NCI-H2107 treated with DMSO at 0.1 percent for 48 hours (cell line): ENCODE results near the gene PTP4A1.
"Not testable (repeated sequence)": the region's sequence is repeated elsewhere in the genome, so short reads cannot be mapped to it uniquely, and the experiment has no call there.

Experiments
- DNase-seq: peaks from one replicate; lab custom pipeline; 2025; ENCODE audit not compliant: unreplicated experiment; lab: John Stamatoyannopoulos, UW

The PTP4A1 gene

GRCh38 chr6:63572044-63572746, at the start of gene PTP4A1, which contains the start of gene LOC128125822:
Gene PTP4A1 (plus strand): TSS chr6:63572480. CDS start chr6:63576881, 4,401 bp downstream.
Gene LOC128125822 (plus strand): TSS chr6:63572480.
- peak; percentile 74 for DNase-seq

DNA sequence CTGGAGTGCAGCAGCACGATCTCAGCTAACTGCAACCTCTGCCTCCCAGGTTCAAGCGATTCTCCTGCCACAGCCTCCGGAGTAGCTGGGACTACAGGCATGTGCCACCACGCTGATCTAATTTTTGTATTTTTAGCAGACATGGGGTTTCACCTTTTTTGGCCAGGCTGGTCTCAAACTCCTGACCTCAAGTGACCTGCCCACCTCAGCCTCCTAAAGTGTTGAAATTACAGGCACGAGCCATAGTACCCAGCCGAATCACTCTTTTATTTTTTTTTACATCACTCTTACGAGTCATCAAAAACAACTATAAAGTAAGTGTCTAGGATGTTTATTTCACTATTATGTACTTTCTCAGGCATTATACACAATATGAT, 49.4 kb upstream of the PTP4A1 start:
- DNase-seq, result not testable (repeated sequence)

DNA sequence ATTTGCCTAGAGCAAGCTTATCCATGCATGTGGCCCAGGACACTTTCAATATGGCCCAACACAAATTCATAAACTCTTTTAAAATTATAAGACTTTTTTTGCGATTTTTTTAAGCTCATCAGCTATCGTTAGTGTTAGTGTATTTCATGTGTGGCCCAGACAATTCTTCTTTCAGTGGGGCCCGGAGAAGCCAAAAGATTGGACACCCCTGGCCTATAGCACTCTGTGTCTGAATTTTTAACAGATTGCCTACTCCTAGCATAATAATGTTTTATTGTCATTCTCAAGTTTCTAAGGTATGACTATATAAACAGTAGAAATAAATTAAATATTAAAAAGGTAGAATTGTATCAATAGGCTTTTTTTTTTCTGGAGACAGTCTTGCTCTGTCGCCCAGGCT, 48.6 kb upstream of the PTP4A1 start:
- no peak for DNase-seq

DNA sequence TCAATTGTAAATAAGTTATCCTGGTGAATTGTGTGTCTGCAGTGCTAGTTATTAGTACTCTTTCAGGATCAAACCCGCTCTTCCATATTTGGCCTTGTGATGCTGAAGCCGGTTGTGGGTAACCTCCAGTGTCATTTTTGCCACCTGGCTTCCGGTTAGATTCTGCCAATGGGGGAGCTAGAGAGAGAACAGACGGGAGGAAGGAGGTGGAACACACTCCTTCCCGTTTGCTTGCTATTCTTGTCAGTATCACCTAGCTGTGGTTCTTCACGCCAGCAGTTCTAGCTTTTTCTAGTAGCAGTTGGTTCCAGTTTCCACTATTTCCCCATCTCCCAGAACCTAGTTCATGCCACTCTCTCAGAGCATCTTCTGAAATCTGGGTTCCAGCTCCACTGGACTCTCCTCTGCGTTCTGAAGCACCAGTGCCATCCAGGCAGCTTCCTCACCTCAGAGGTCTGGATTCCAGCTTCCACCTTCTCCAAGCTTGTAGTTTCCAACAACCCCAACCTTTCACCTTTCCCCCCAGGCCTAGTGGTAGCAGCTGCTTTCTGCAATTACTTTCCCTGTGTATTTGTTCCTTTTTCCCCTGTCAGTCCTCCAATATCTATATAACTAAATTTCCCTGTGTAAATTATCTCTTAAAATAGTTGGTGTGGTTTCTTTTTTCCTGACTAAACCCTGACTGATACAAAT, 46.9 kb upstream of the PTP4A1 start:
- DNase-seq, result no peak

- DNase-seq, result no peak
Observed at GRCh38 chr6:63526931-63527330, 45.3 kb upstream of the PTP4A1 start.

DNA sequence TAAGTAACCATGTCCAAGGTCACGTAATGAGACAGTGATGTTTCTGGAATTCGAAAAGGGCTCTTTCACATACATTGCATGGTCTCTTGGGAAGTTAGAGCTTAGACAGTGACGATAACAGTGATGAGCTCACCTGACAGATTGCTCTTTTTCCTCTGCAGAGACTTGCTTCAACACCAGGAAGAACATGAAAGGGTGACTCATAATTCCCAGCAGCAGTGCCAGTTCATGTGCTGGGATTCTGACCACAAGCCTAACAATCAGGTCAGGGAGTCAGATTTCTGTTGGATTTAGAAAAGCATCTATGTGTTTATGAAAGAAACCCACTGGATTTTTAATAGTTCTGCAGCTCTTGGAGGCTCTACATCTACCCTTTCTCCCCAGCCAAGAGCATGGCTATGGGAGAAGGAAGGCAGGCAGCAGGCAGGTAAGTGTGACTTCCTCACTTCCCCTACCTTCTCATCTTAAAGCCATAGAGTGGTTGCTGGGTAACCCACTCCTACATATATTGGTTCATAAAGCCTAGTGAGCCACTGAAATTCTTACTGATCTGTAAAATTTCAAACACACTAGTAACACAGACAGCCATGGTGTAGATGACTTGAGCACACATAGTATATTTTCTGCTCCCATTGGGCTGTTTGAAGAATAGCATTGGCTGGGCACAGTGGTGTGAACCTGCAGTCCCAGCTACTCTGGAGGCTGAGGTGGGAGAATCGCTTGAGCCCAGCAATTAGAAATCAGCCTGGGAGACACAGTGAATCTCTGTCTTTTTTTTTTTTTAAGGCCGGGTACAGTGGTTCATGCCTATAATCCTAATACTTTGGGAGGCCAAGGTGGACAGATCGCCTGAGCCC, 44.4 kb upstream of the PTP4A1 start:
- peak; percentile 19 for DNase-seq

DNA sequence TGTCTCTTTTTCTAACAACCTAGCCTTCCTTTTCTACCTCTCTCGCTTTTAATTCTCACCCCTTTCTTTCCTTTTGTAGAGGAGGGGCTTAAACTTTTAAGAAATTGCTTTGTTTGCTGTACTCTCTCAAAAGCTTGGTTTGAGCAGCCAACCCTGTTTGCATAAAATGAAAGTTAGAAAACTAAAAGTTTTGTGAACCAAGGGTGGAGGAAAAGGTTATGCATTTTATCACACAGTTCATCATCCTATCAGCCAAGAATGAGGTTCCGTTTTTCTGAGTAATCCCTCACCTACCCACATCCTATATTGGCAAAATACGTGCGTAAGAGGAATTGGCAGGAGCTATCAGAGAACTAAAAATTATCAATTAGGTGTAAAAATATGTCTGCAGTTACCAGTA, 42.8 kb upstream of the PTP4A1 start:
- no peak for DNase-seq

DNA sequence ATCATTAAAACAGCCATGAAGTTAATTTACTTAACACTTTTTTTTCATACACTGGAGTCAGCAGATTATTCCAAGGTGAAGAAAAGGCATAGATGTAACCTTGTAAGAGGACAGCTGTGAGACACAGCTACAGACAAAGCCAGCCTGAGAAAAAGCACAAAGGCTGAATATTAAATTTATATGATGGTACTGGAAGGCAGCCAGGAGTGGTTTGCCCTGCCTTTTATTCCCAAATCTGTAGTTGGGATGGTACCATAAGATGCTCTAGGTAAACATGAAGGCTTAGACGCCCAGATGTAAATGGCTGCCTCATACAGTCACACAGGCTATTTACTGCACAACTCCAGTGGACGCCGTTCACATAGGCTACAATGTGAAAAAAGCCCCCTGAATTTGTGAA, 42.1 kb upstream of the PTP4A1 start:
- no peak for DNase-seq

DNA sequence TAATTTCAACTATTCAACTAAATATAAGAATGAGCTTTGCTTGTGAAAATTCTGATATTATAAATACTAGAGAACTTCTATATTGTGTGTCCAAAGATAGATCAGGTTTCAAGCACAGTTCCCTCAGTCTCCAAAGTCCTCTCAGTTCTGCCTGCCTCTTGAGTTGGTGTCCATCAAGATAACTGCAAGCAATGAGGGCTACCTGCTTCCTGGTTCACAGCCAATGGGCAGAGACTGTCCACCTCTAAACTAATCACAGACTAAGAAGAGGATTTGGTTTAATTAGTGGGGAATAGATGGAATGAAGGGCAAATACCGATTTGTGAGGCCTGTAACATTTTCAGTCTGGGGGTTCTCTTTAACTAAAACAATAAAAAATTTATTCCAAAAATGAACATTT, 41.3 kb upstream of the PTP4A1 start:
- no peak for DNase-seq

DNA sequence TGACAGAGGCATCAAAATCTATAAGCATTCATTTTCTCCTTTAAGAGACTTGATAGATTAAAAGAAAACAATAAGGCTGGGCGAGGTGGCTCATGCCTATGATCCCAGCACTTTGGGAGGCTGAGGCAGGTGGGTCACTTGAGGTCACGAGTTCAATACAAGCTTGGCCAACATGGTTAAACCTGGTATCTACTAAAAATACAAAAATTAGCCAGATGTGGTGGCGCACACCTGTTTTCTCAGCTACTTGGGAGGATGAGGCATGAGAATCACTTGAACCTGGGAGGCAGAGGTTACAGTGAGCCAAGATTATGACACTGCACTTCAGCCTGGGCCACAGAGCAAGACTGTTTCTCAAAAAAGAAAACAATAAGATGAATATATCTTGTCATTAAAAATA, 39.3 kb upstream of the PTP4A1 start:
- DNase-seq, result no peak

DNA sequence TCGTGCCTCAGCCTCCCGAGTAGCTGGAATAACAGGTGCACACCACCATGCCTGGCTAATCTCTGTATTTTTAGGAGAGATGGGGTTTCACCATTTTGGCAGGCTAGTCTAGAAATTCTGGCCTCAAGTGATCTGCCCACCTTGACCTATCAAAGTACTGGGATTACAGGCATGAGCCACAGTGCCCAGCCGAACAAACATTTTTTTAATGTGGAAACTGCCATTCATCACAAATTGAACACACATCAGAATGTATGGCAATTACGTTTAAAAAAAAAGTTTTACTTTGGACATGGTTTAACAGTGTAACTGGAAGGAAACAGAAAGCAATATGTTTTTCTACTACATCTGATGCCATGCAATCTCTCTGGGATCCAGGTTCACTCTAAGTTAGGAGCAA, 38.3 kb upstream of the PTP4A1 start:
- no peak for DNase-seq

GRCh38 chr6:63537201-63537958, 34.9 kb upstream of the PTP4A1 start:
- no peak for DNase-seq

DNA sequence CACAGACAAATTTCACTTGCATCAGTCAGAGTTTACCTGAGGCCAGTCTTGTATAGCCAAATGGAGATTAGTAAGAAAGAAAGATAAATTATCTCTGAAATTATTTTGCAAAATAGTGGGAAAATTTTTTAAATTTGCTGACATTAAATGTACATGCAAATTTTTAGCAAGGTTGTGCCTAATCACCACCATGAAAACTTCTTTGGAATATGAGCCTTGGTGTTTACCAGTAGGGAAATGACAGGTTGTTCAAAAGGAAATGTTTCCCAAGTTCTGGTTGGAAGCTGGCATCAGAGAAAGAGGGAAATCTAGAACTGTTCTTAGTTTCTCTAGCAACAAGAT, 34.4 kb upstream of the PTP4A1 start:
- no peak for DNase-seq

GRCh38 chr6:63538550-63538949, 33.7 kb upstream of the PTP4A1 start:
- DNase-seq, result no peak

DNA sequence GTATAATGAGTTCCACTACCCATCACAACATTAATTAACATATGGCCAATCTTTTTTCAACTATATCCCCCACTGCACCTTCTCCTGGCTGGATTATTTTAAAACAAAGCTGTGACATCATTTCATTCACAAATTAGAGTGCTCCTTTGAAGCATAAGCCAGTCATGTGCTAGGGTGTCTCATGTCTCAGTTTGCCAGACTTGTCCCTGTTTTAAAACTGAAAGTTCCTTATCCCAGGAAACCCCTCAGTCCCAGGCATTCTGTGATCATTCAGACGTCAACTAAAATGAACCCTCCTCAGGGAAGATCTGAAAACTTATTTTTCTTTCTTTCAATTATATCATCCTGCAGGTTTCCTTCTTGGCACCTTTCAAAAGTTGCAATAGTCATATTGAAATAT, 29.3 kb upstream of the PTP4A1 start:
- DNase-seq, result no peak

- no peak for DNase-seq
Observed at GRCh38 chr6:63543982-63544381, 28.3 kb upstream of the PTP4A1 start.

- DNase-seq, result no peak
Observed at GRCh38 chr6:63546236-63546635, 26.0 kb upstream of the PTP4A1 start.

DNA sequence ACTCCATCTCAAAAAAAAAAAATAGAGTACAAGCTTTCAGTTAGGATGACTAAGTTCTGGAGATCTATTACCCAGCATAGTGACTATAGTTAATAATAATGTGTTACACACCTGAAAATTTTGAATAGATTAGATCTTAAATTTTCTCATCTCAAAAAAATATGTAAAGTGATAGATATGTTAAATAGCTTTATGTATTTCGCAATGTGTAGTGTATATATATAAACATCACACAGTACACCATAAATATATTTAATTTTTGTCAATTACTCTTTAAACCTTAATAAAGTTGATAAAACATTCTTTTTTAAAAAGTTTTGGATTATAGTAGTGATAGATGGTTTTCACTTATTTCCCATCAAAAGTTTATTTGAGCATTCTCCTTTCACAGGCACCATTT, 25.6 kb upstream of the PTP4A1 start:
- DNase-seq, result no peak

DNA sequence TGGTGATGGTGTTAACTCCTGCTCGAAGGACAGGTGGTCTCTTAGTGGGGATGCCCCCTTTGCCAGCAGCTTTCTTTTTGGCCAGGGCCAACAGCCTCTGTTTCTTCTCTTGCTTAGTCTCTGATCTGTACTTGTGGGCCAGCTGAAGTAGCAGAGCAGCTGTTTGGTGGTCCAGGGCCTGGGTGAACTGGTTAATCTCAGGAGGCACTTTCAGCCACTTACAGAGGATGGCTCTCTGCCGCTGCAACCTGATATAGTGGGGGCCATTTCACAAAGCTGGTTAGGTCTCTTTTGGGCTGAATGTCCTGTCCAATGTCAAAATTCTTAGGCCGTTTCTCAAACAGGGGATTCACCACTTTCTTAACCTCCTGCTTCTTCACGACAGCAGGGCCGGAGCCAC, 23.2 kb upstream of the PTP4A1 start:
- DNase-seq, result no peak

- no peak for DNase-seq
Observed at GRCh38 chr6:63553208-63553607, 19.1 kb upstream of the PTP4A1 start.

GRCh38 chr6:63553900-63554299, 18.4 kb upstream of the PTP4A1 start:
- no peak for DNase-seq
